Uterus (tissue), 4 donors: Measurements from ENCODE around the gene IQCB1. TPM values are rescaled to one million over a fixed set of nuclear protein-coding genes. Genes with fewer than 3 reads are reported as not detected.
"Not testable (repeated sequence)": the region's sequence is repeated elsewhere in the genome, so short reads cannot be mapped to it uniquely, and the experiment has no call there.

Source experiments
- DNase-seq, 2 donors: peaks; one replicate each; pipeline ENCODE4 v3.0.0-alpha.2; 2019 to 2020
- H3K27ac ChIP-seq, 2 donors: fragments of 200-600 bp; sonication (generic); 1 replicate in 1 of 2; 2 replicates in 1 of 2; pipeline ENCODE4 v1.5.1; 2016 to 2018
- H3K27me3 ChIP-seq, 2 donors: fragments of 200-600 bp; sonication (generic); one replicate each; pipeline ENCODE4 v1.5.1; 2018 to 2019; ENCODE audit warnings: control low read depth in 1 of 2
- H3K36me3 ChIP-seq, 2 donors: fragments of 200-600 bp; sonication (generic); one replicate each; pipeline ENCODE4 v1.5.1; 2019; ENCODE audit warnings: control low read depth in 1 of 2
- H3K4me1 ChIP-seq, 2 donors: fragments of 200-600 bp; sonication (generic); one replicate each; pipeline ENCODE4 v1.5.1; 2018 to 2019; ENCODE audit warnings: control low read depth in 1 of 2
- H3K4me3 ChIP-seq, 2 donors: fragments of 200-600 bp; sonication (generic); 1 replicate in 1 of 2; 2 replicates in 1 of 2; pipeline ENCODE4 v1.5.1; 2018 to 2019; ENCODE audit warnings: mild to moderate bottlenecking in 1 of 2
- H3K9me3 ChIP-seq, 2 donors: fragments of 200-600 bp; sonication (generic); one replicate each; pipeline ENCODE4 v1.5.1; 2019; ENCODE audit warnings: control low read depth in 1 of 2
- POLR2A ChIP-seq, 2 donors: fragments of 450-650 bp; IDR thresholded peaks; one replicate each; pipeline ENCODE4 v1.6.1; 2016; ENCODE audit warnings: antibody characterized with exemption in 2 of 2, mild to moderate bottlenecking in 1 of 2, moderate library complexity in 1 of 2
- intact Hi-C: fragments of 100-400 bp; cut with DNase I; formaldehyde crosslinking; loops from one replicate; pipeline ENCODE4 v1.15.1; 2023; ENCODE audit warnings: low total_unique reads
- total RNA-seq, 4 donors: library from RNA; depleted of rRNA in 3 of 4; stranded (reverse); fragments of >200 nt in 3 of 4; gene quantifications; one replicate each; pipeline versions ENCODE4 v1.1.0 to v1.2.4, GENCODE V29; 2014 to 2023
- TF ChIP-seq, protein P1 (sequence below), 4 experiments: fragments of 200-600 bp in 2 of 4; fragments of 450-650 bp in 2 of 4; sonication (generic) in 2 of 4; IDR thresholded peaks; one replicate each; pipeline ENCODE4 v1.5.1; 2016 to 2019; ENCODE audit warnings: antibody characterized with exemption in 4 of 4, mild to moderate bottlenecking in 2 of 4, moderate library complexity in 1 of 4
- donor health status: DM: yes; HTN: yes; CAD: no.

Gene IQCB1
- total RNA-seq, 4 donors from 2014 or later, result 17.9 to 69.4 (median 37.7) TPM

DNA sequence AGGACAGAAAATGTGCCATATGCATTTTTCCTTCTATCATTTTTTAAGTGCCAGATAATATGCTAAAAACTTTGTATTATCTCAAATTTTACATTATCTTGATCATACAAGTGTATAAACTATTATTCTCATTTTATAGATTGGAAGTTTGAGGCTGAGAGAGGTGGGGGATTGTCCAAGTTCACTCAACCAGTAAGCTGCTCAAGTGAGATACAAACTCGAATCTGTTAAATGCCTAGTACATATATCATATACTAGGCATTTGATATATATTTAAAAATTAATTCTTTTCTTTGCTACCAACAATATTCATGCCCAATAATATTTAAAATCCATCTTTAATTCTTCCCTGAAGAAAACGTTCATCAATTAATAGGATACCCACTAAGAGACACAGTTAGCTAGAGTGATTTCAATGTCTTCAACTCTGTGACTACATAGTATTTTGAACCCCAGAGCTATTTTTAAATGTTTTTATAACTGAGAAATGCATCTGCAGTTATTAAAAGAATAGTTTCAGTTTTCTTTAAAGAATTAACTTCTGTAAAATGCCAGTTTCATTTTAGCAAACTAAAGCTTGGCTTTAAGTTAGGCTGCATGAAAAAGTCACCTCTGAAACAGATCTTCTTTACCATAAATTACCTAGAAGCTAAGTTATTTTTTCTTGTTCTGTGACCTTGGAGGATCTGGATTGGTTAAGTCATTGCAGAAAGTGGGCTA lies 40.4 kb downstream of the IQCB1 start:
- Histone ChIP-seq H3K27me3 (no peaks in the 10 kb centered on the region), H3K9me3 (no peaks in the 10 kb centered on the region), H3K36me3 (no peaks in the 10 kb centered on the region), H3K4me1 (no peaks in the 10 kb centered on the region), H3K4me3 (no peak overlapping the region), H3K27ac (no peak overlapping the region)
- intact Hi-C loops, result no loop called here
- no peak for DNase-seq
- no peak for TF ChIP-seq POLR2A (IDR thresholded peaks at IDR 0.05)
- TF ChIP-seq, protein P1, sequence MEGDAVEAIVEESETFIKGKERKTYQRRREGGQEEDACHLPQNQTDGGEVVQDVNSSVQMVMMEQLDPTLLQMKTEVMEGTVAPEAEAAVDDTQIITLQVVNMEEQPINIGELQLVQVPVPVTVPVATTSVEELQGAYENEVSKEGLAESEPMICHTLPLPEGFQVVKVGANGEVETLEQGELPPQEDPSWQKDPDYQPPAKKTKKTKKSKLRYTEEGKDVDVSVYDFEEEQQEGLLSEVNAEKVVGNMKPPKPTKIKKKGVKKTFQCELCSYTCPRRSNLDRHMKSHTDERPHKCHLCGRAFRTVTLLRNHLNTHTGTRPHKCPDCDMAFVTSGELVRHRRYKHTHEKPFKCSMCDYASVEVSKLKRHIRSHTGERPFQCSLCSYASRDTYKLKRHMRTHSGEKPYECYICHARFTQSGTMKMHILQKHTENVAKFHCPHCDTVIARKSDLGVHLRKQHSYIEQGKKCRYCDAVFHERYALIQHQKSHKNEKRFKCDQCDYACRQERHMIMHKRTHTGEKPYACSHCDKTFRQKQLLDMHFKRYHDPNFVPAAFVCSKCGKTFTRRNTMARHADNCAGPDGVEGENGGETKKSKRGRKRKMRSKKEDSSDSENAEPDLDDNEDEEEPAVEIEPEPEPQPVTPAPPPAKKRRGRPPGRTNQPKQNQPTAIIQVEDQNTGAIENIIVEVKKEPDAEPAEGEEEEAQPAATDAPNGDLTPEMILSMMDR (IDR thresholded peaks at IDR 0.05), result no peak

DNA sequence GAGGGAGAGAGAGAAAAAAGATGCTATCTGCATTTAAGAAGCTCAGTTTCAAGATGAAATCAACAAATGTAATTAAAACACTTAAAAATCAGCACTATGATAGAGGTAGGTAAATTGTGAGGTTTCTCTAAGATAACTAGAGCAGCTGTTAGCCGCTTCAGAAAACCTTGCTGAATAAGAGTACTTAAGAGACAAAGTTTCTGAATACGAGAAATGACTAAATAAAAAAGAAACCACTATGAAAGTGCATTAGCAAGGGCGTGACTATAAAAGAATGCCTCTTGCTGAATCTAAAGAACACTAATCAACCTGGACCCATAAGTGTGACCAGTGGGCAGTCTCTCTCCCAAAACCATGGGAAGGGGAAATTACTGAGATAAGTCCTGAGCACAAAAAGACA lies 41.8 kb downstream of the IQCB1 start:
- intact Hi-C loops, result no loop called here
- no peak overlapping the region for H3K27ac ChIP-seq
- H3K27me3 ChIP-seq, result no peaks in the 10 kb centered on the region
- H3K36me3 ChIP-seq, result no peaks in the 10 kb centered on the region
- no peak for DNase-seq
- no peaks in the 10 kb centered on the region for H3K9me3 ChIP-seq
- TF ChIP-seq POLR2A (IDR thresholded peaks at IDR 0.05), result no peak
- TF ChIP-seq, protein P1 (IDR thresholded peaks at IDR 0.05), result no peak
- no peaks in the 10 kb centered on the region for H3K4me1 ChIP-seq
- no peak overlapping the region for H3K4me3 ChIP-seq

DNA sequence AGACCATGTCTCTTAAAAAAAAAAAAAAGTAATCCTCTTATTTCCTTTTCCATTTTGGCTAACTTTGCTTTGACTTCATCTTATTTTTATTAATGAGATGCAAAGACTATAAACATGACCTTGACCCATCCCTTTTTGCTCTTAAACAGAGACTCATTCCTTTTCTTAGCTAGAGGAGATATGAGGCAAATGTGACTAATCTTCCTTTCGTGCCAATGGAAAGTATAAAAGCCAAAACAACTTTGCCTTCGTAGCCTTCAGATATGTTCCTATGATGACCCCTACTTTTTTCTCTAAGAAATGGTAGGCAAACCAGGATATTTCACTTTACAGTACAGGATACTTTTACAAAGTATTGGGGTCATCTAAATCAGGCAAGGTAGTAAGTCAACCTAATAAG lies 48.4 kb downstream of the IQCB1 start:
- intact Hi-C loops, result no loop called here
- no peak for DNase-seq
- no peak for TF ChIP-seq POLR2A (IDR thresholded peaks at IDR 0.05)
- TF ChIP-seq, protein P1 (IDR thresholded peaks at IDR 0.05), result no peak
- H3K4me3 ChIP-seq, result no peak overlapping the region
- H3K27ac ChIP-seq, result no peak overlapping the region
- no peaks in the 10 kb centered on the region for H3K4me1 ChIP-seq
- no peaks in the 10 kb centered on the region for H3K27me3 ChIP-seq
- no peaks in the 10 kb centered on the region for H3K9me3 ChIP-seq
- no peaks in the 10 kb centered on the region for H3K36me3 ChIP-seq

DNA sequence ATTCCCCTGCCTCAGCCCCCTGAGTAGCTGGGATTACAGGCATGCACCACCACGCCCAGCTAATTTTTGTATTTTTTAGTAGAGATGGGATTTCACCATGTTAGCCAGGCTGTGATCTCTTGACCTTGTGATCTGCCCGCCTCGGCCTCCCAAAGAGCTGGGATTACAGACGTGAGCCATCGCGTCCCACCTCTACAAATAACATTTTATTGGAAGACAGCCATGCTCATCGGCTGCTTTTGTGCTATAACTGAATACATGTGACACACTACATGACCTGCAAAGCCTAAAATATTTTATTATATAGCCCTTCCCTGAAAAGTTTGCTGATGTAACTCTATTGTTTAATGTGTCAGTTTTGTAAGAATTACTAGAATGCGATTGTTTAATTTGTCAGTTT lies 52.1 kb downstream of the IQCB1 start:
- H3K9me3 ChIP-seq, H3K4me3 ChIP-seq, H3K4me1 ChIP-seq, H3K27ac ChIP-seq, DNase-seq, intact Hi-C loops, H3K27me3 ChIP-seq, H3K36me3 ChIP-seq: not testable (repeated sequence)

DNA sequence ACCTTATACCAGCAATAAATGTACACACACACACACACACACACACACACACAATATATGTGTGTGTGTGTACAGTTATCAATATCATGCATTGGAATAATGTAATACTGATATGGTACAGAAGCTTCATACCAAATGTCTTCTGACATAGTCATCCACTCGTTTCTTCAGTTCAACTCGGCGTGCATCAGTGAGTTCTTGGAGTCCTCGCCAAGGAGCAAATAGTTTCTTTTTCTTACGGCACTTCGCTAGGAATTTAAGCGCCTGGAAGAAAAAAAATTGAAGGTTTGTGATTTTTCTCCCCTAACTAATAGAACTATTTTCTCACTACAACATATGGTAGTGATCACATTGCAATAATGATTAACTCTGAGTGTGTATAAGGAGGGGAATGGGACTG lies 53.2 kb downstream of the IQCB1 start:
- no peaks in the 10 kb centered on the region for H3K4me1 ChIP-seq
- no peaks in the 10 kb centered on the region for H3K27me3 ChIP-seq
- no peak overlapping the region for H3K4me3 ChIP-seq
- TF ChIP-seq, protein P1 (IDR thresholded peaks at IDR 0.05), result no peak
- no peak for TF ChIP-seq POLR2A (IDR thresholded peaks at IDR 0.05)
- H3K9me3 ChIP-seq, result no peaks in the 10 kb centered on the region
- no peak for DNase-seq
- no peak overlapping the region for H3K27ac ChIP-seq
- H3K36me3 ChIP-seq, result peaks cover 0 to 3% of the 10 kb centered on the region in 2 donors
- intact Hi-C loops, result no loop called here

DNA sequence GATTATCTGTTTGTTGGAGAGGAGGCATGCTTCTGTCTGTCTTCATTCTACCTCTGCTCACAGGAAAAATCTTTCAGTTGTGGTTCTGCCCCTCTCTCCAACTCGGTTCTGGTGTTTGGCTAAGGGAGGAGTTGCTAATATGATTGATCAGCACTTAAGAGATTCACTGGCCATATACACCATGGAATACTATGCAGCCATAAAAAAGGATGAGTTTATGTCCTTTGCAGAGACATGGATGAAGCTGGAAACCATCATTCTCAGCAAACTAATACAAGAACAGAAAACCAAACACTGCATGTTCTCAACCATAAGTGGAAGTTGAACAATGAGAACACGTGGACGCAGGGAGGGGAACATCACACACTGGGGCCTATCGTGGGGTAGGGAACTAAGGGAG lies 59.8 kb downstream of the IQCB1 start:
- H3K9me3 ChIP-seq, H3K27ac ChIP-seq, H3K36me3 ChIP-seq, intact Hi-C loops, H3K4me3 ChIP-seq, H3K4me1 ChIP-seq, DNase-seq, H3K27me3 ChIP-seq: not testable (repeated sequence)
